OCI-LY7 (cell line): ENCODE results near the gene TLL2. TPM values are rescaled to one million over a fixed set of nuclear protein-coding genes. Genes with fewer than 3 reads are reported as not detected.
A peak's percentile ranks its signal among the peaks of the same experiment; 100 is the strongest.

Experiments used
- BruUV-seq: library from RNA; stranded (reverse); fragments of 400-500 nt; replicated peaks from 2 replicates; lab custom pipeline; 2021; lab: Mats Ljungman, UMichigan
- CTCF ChIA-PET: fragments of 300-600 bp; sonication (Branson Sonifier 250); formaldehyde crosslinking; loops from one replicate; lab custom pipeline; 2022; ENCODE audit warnings: antibody characterized with exemption; ENCODE audit not compliant: unreplicated experiment; lab: Charles Lee
- POLR2A ChIA-PET: fragments of 300-600 bp; sonication (Branson Sonifier 250); formaldehyde crosslinking; loops from one replicate; lab custom pipeline; 2022; ENCODE audit warnings: antibody characterized with exemption; lab: Charles Lee
- DNase-seq: peaks from one replicate; pipeline ENCODE4 v3.0.0-alpha.2; 2015; ENCODE audit warnings: low spot score
- H2AFZ ChIP-seq: fragments of 200-600 bp; sonication (generic), shearing (Covaris generic); 2 replicates; pipeline ENCODE4 v1.6.1; 2014; ENCODE audit warnings: mild to moderate bottlenecking, antibody characterized with exemption, low read length, moderate library complexity
- H3K27ac ChIP-seq: fragments of 200-600 bp; sonication (generic); 2 replicates; pipeline ENCODE4 v1.5.1; 2014; ENCODE audit warnings: mixed run types, low read depth, mild to moderate bottlenecking, moderate library complexity, low read length, inconsistent platforms; ENCODE audit not compliant: poor library complexity, severe bottlenecking
- H3K36me3 ChIP-seq: fragments of 200-600 bp; sonication (generic); 2 replicates; pipeline ENCODE4 v1.6.1; 2014; ENCODE audit warnings: mild to moderate bottlenecking, antibody characterized with exemption, low read length, moderate library complexity, mixed read lengths; ENCODE audit not compliant: insufficient read depth
- H3K4me1 ChIP-seq: fragments of 200-600 bp; sonication (generic); 2 replicates; pipeline ENCODE4 v1.5.1; 2014; ENCODE audit warnings: mild to moderate bottlenecking, low read length; ENCODE audit not compliant: insufficient read depth, poor library complexity, severe bottlenecking
- H3K4me2 ChIP-seq: fragments of 200-600 bp; sonication (generic); 2 replicates; pipeline ENCODE4 v1.6.1; 2014; ENCODE audit warnings: mild to moderate bottlenecking, low read length
- H3K4me3 ChIP-seq: fragments of 200-600 bp; sonication (generic); 2 replicates; pipeline ENCODE4 v1.5.1; 2014; ENCODE audit warnings: mild to moderate bottlenecking, low read depth, low read length; ENCODE audit not compliant: poor library complexity, severe bottlenecking
- H3K79me2 ChIP-seq: fragments of 200-600 bp; sonication (generic); 2 replicates; pipeline ENCODE4 v1.6.1; 2016; ENCODE audit warnings: low read depth, mild to moderate bottlenecking, low read length, moderate library complexity, mixed read lengths; ENCODE audit not compliant: insufficient read depth
- H3K9me2 ChIP-seq: fragments of 200-600 bp; sonication (generic); 2 replicates; pipeline ENCODE4 v1.6.1; 2016; ENCODE audit warnings: mild to moderate bottlenecking, low read length, mixed read lengths; ENCODE audit not compliant: insufficient read depth
- H3K9me3 ChIP-seq: fragments of 200-600 bp; sonication (generic); 2 replicates; pipeline ENCODE4 v1.6.1; 2014; ENCODE audit warnings: mild to moderate bottlenecking, mixed run types, low read length, mixed read lengths
- H4K20me1 ChIP-seq: fragments of 200-600 bp; sonication (generic); 2 replicates; pipeline ENCODE4 v1.6.1; 2014; ENCODE audit warnings: mild to moderate bottlenecking, antibody characterized with exemption, low read length, moderate library complexity, mixed read lengths; ENCODE audit not compliant: insufficient read depth
- CTCF ChIP-seq: fragments of 200-600 bp; sonication (generic); conservative IDR thresholded peaks from 2 replicates; pipeline ENCODE4 v1.5.1; 2014; ENCODE audit warnings: mild to moderate bottlenecking, antibody characterized with exemption, low read length, moderate library complexity, mixed read lengths
- EZH2phosphoT487 ChIP-seq: fragments of 200-600 bp; sonication (generic); IDR thresholded peaks from 2 replicates; pipeline ENCODE4 v1.6.1; 2018; ENCODE audit warnings: low read depth, borderline replicate concordance, mild to moderate bottlenecking, mixed run types, antibody characterized with exemption, low read length, moderate library complexity, mixed read lengths
- intact Hi-C: fragments of 100-400 bp; cut with micrococcal nuclease; formaldehyde crosslinking; loops from one replicate; pipeline ENCODE4 v1.10.0; 2022; ENCODE audit not compliant: unreplicated experiment
- total RNA-seq, 2 experiments: library from RNA; depleted of rRNA in 1 of 2; stranded (reverse); fragments of >200 nt in 1 of 2; shearing (Covaris generic) in 1 of 2; gene quantifications; 2 replicates each; pipeline ENCODE4 v1.2.3, GENCODE V29; 2014 to 2022

The TLL2 gene
- total RNA-seq, 2 experiments from 2014 or later = 0.97 to 1.1 TPM

DNA sequence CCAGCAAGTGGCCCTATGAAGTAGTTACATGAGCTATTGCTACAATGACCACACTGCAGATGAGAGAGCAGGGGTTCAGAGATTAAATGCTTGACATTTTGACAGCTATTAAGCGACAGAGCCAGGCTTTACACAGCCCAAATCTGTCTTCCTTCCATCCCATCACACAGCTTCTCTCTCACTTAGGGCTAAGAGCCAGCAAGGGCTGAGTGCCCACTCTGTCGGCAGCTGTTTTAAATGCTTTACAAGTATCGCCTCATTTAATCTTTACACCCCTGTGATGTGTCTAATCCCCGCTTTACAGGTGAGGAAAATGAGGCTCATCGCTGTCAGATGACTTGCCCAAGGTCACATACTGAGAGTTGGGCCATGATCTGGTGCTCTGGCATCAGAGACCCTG is 139.7 kb downstream of the TLL2 start:
- Histone ChIP-seq H3K4me1 (peaks cover 6% of the 10 kb centered on the region), H3K9me3 (no peaks in the 10 kb centered on the region), H3K9me2 (no peaks in the 10 kb centered on the region), H3K36me3 (no peaks in the 10 kb centered on the region), H3K4me3 (no peak overlapping the region), H3K4me2 (no peak overlapping the region), H3K27ac (no peak overlapping the region), H3K79me2 (no peaks in the 10 kb centered on the region), H4K20me1 (no peaks in the 10 kb centered on the region), H2AFZ (no peak overlapping the region)
- no peak for DNase-seq
- intact Hi-C loops = loop anchor here (2.0 kb wide), 1 partner anchor 139 kb away; the partner anchor contains the start of gene TLL2
- TF ChIP-seq EZH2phosphoT487 (no peak), CTCF (no peak)
- CTCF ChIA-PET = interaction anchor here (0.6 kb wide), 1 partner anchor 893 kb away, joined by 14 read pairs; no protein-coding TSS in a partner anchor
- POLR2A ChIA-PET = interaction anchor here (1.9 kb wide), 1 partner anchor 21 kb away, joined by 4 read pairs; no protein-coding TSS in a partner anchor
- no TSS peak for BruUV-seq

- BruUV-seq = no TSS peak
- no peak overlapping the region for H2AFZ ChIP-seq
- no peaks in the 10 kb centered on the region for H3K36me3 ChIP-seq
- TF ChIP-seq EZH2phosphoT487 = no peak
- TF ChIP-seq CTCF = no peak
- H4K20me1 ChIP-seq = no peaks in the 10 kb centered on the region
- no peak for DNase-seq
- no peaks in the 10 kb centered on the region for H3K79me2 ChIP-seq
- no peak overlapping the region for H3K4me3 ChIP-seq
- no peak overlapping the region for H3K27ac ChIP-seq
- intact Hi-C loops = no loop called here
- CTCF ChIA-PET = interaction anchor here (0.6 kb wide), 1 partner anchor 175 kb away, joined by 3 read pairs; no protein-coding TSS in a partner anchor
- POLR2A ChIA-PET = no interaction called here
- H3K9me3 ChIP-seq = no peaks in the 10 kb centered on the region
- H3K9me2 ChIP-seq = no peaks in the 10 kb centered on the region
- H3K4me2 ChIP-seq = no peak overlapping the region
- peaks cover 6% of the 10 kb centered on the region for H3K4me1 ChIP-seq
These were observed 142.4 kb downstream of the TLL2 start for GRCh38 chr10:96371356-96371755.

DNA sequence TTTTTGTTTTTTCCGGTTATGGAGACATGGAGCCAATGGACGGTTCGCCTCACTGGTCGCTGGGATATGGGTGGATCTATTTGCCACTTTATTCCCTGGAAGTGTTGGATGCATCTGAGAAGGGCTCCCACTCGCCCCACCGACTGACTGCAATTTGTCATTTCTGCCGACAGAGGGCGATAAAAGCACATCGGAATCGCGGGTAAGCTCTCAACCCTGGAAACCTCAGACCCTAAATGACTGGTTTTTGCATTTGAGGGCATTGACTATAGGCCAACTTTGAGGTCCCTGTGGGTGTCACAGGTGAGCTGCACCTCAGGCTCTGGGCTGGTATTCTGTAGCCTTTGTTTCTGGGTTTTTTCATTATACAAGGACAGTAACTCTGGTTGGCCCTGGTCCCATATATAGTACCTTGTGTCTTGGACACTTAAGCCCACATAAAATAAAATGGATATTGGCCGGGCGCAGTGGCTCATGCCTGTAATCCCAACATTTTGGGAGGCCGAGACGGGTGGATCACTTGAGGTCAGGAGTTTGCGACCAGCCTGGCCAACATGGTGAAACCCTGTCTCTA is 143.1 kb downstream of the TLL2 start:
- DNase-seq = peak; percentile 63
- POLR2A ChIA-PET = no interaction called here
- Histone ChIP-seq H3K4me2 (no peak overlapping the region), H3K9me3 (no peaks in the 10 kb centered on the region), H3K4me3 (no peak overlapping the region), H3K9me2 (no peaks in the 10 kb centered on the region), H3K4me1 (peaks cover 6% of the 10 kb centered on the region), H2AFZ (no peak overlapping the region), H4K20me1 (no peaks in the 10 kb centered on the region), H3K27ac (no peak overlapping the region), H3K36me3 (no peaks in the 10 kb centered on the region), H3K79me2 (no peaks in the 10 kb centered on the region)
- CTCF ChIA-PET = interaction anchor here (0.6 kb wide), 1 partner anchor 363 kb away, joined by 5 read pairs; no protein-coding TSS in a partner anchor
- no TSS peak for BruUV-seq
- intact Hi-C loops = no loop called here
- TF ChIP-seq CTCF (peak; percentile 95), EZH2phosphoT487 (no peak)
